ENCODE data around the gene SLC9B2. TPM values are rescaled to one million over a fixed set of nuclear protein-coding genes. Genes with fewer than 3 reads are reported as not detected.

The SLC9B2 gene
- total RNA-seq, 4 donors from 2014 or later = 0.59 to 26.9 (median 25.6) TPM

DNA sequence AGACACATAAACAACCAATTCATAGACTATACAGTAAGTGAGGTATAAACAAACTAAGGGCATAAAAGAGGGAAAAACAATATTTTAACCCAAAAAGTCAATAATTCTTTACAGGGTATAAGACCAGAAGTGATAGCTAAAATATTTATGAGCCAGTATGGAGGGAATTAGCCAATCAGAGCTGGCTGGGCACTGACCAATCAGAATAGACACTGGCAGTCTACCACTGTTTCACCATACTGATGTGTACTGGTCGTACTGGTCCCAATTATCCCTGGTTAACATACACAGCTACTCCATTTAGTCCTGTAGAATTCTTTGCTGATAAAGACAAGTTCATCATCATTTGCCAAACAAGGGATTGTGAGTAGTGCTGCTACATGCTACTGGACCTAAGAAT lies 47.3 kb downstream of the SLC9B2 start:
- no peaks in the 10 kb centered on the region for H3K36me3 ChIP-seq
- H3K4me3 ChIP-seq = no peak overlapping the region
- H3K9me3 ChIP-seq = peaks cover 0 to 5% of the 10 kb centered on the region in 2 donors
- H3K27ac ChIP-seq = no peak overlapping the region
- no peaks in the 10 kb centered on the region for H3K27me3 ChIP-seq
- intact Hi-C loops (cut with DNase I; ENCODE audit: low total_unique reads) = no loop called here
- TF ChIP-seq POLR2A (IDR thresholded peaks at IDR 0.05) (no peak), CTCF (IDR thresholded peaks at IDR 0.05) (no peak)
- H3K4me1 ChIP-seq = no peaks in the 10 kb centered on the region
- DNase-seq = no peak

DNA sequence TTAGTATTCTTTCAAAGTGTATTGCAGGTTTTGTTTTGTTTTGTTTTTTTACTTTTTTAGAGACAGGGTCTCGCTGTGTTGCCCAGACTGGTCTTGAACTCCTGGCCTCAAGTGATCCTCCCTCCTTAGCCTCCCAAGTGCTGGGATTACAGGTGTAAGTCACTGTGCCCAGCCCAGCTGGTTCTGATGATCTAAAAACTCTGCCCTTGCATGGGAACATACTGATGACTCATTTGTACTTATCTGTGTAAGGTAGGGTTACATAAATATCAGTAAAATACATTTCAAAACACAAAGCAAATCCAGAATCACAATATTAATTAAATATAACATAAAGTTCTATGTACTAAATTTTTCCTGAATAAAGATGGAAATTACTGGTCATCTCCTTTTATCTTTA lies 49.7 kb downstream of the SLC9B2 start:
- no peaks in the 10 kb centered on the region for H3K36me3 ChIP-seq
- intact Hi-C loops (cut with DNase I; ENCODE audit: low total_unique reads) = no loop called here
- no peaks in the 10 kb centered on the region for H3K9me3 ChIP-seq
- DNase-seq = no peak
- H3K27ac ChIP-seq = no peak overlapping the region
- no peak overlapping the region for H3K4me3 ChIP-seq
- H3K4me1 ChIP-seq = no peaks in the 10 kb centered on the region
- TF ChIP-seq POLR2A (IDR thresholded peaks at IDR 0.05) = no peak
- no peak for TF ChIP-seq CTCF (IDR thresholded peaks at IDR 0.05)
- H3K27me3 ChIP-seq = no peaks in the 10 kb centered on the region

DNA sequence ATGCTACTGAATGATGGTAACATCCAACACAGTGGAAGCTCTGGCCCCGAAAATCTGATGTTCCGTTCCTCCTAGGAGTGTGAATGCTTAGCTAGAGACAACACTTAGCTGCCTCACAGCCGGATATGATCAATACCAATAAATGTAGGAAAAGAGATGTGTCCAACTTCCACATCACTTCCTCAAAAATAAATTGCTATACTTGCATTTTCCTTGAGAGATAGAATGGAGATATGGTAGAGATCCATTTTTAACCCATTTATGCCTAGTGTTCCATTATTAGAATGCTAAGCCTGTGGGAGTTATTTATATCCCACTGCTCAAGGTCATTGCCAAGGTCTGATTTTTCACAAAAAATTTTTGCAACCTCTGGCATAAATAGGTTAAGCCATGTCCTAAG lies 51.6 kb downstream of the SLC9B2 start:
- Histone ChIP-seq H3K4me3 (no peak overlapping the region), H3K27me3 (no peaks in the 10 kb centered on the region), H3K36me3 (no peaks in the 10 kb centered on the region), H3K27ac (no peak overlapping the region), H3K9me3 (no peaks in the 10 kb centered on the region), H3K4me1 (no peaks in the 10 kb centered on the region)
- intact Hi-C loops (cut with DNase I; ENCODE audit: low total_unique reads) = no loop called here
- TF ChIP-seq CTCF (IDR thresholded peaks at IDR 0.05) = no peak
- no peak for TF ChIP-seq POLR2A (IDR thresholded peaks at IDR 0.05)
- no peak for DNase-seq

DNA sequence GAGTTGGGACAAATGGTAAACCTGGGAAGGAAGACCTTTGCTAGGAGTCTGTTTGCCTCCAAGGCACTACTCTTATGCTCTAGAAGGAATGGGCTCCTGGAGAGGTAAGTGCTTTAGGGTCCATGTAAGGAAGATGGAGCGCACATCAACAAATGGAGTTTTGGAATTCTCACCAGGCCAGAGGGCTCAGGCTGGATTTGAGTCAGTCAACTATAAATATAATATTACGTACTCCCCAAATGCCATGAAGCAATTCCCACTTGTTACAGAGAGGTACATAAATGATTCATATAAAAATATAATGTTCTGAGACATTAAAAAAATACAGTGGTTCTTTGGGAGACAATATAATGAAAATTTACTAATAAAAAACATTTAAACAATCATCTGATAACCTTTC lies 55.4 kb downstream of the SLC9B2 start:
- intact Hi-C loops (cut with DNase I; ENCODE audit: low total_unique reads) = no loop called here
- no peak for TF ChIP-seq POLR2A (IDR thresholded peaks at IDR 0.05)
- TF ChIP-seq CTCF (IDR thresholded peaks at IDR 0.05) = no peak
- no peaks in the 10 kb centered on the region for H3K27me3 ChIP-seq
- H3K4me1 ChIP-seq = no peaks in the 10 kb centered on the region
- no peak for DNase-seq
- H3K9me3 ChIP-seq = no peaks in the 10 kb centered on the region
- H3K36me3 ChIP-seq = no peaks in the 10 kb centered on the region
- H3K4me3 ChIP-seq = no peak overlapping the region
- H3K27ac ChIP-seq = no peak overlapping the region

GRCh38 chr4:103019308-103020124 lies 57.0 kb downstream of the SLC9B2 start, which contains the start of gene SLC9B1:
SLC9B1 (minus strand) TSS chr4:103019705; CDS start chr4:102991711, 27,994 bp downstream.
- peak; percentile 96 to 98 for DNase-seq
- intact Hi-C loops (cut with DNase I; ENCODE audit: low total_unique reads) = loop anchor here (10.0 kb wide), 2 partner anchors 75 to 595 kb away; partner anchors contain the start of gene BDH2
- TF ChIP-seq POLR2A (IDR thresholded peaks at IDR 0.05) = peak; percentile 69 to 88
- TF ChIP-seq CTCF (IDR thresholded peaks at IDR 0.05) = peak in 1 of 4 experiments; percentile 8
- Histone ChIP-seq H3K27me3 (no peaks in the 10 kb centered on the region), H3K27ac (peak within 1 kb of the TSS; percentile 93), H3K36me3 (no peaks in the 10 kb centered on the region), H3K4me1 (no peaks in the 10 kb centered on the region), H3K4me3 (peak within 1 kb of the TSS; percentile 42 to 49), H3K9me3 (no peaks in the 10 kb centered on the region)
